Breast epithelium (tissue), 4 donors: ENCODE results near the gene EVA1A. TPM values are rescaled to one million over a fixed set of nuclear protein-coding genes. Genes with fewer than 3 reads are reported as not detected.
"Not testable (repeated sequence)": the region's sequence is repeated elsewhere in the genome, so short reads cannot be mapped to it uniquely, and the experiment has no call there.

Experiments used
- DNase-seq, 2 donors: peaks; one replicate each; pipeline ENCODE4 v3.0.0-alpha.2; 2019; ENCODE audit warnings: low spot score in 2 of 2
- H3K27ac ChIP-seq, 2 donors: fragments of 200-600 bp; sonication (generic) in 1 of 2; one replicate each; pipeline ENCODE4 v1.5.1; 2016 to 2019; ENCODE audit warnings: mild to moderate bottlenecking in 1 of 2
- H3K27me3 ChIP-seq, 2 donors: fragments of 200-600 bp; sonication (generic) in 1 of 2; one replicate each; pipeline versions ENCODE4 v1.5.1 to v1.6.0; 2017 to 2019; ENCODE audit warnings: control low read depth in 1 of 2, mild to moderate bottlenecking in 1 of 2
- H3K36me3 ChIP-seq: fragments of 200-600 bp; one replicate; pipeline ENCODE4 v1.5.1; 2019
- H3K4me1 ChIP-seq, 2 donors: fragments of 200-600 bp; sonication (generic); one replicate each; pipeline ENCODE4 v1.5.1; 2016 to 2019; ENCODE audit warnings: control low read depth in 1 of 2
- H3K4me3 ChIP-seq, 3 donors: fragments of 200-600 bp; sonication (generic); 1 replicate in 2 of 3; 2 replicates in 1 of 3; pipeline ENCODE4 v1.5.1; 2016 to 2019; ENCODE audit warnings: mild to moderate bottlenecking in 3 of 3, moderate library complexity in 2 of 3
- H3K9me3 ChIP-seq, 2 donors: fragments of 200-600 bp; sonication (generic) in 1 of 2; one replicate each; pipeline ENCODE4 v1.5.1; 2016 to 2019; ENCODE audit warnings: control low read depth in 1 of 2
- CTCF ChIP-seq, 3 donors: fragments of 450-650 bp; IDR thresholded peaks; one replicate each; pipeline ENCODE4 v1.5.1; 2016 to 2017; ENCODE audit warnings: antibody characterized with exemption in 3 of 3, mild to moderate bottlenecking in 3 of 3, moderate library complexity in 3 of 3
- POLR2A ChIP-seq: fragments of 450-650 bp; IDR thresholded peaks from one replicate; pipeline ENCODE4 v1.6.1; 2016; ENCODE audit warnings: antibody characterized with exemption, mild to moderate bottlenecking, moderate library complexity
- POLR2AphosphoS5 ChIP-seq, 3 donors: sonication (generic); formaldehyde crosslinking; IDR thresholded peaks; one replicate each; pipeline ENCODE4 v1.6.1; 2017; ENCODE audit warnings: antibody characterized with exemption in 3 of 3
- intact Hi-C: fragments of 100-400 bp; cut with DNase I; formaldehyde crosslinking; loops from one replicate; pipeline ENCODE4 v1.15.1; 2023; ENCODE audit warnings: low total_unique reads
- total RNA-seq, 3 donors: library from RNA; depleted of rRNA; stranded (reverse); fragments of >200 nt; gene quantifications; one replicate each; pipeline ENCODE4 v1.1.0, GENCODE V29; 2016

Gene EVA1A
- total RNA-seq, 3 donors from 2014 or later: 5.2 to 10.4 TPM; not detected in 1

- no peaks in the 10 kb centered on the region for H3K4me1 ChIP-seq
- H3K27ac ChIP-seq: no peak overlapping the region
- H3K36me3 ChIP-seq: no peaks in the 10 kb centered on the region
- TF ChIP-seq CTCF (IDR thresholded peaks at IDR 0.05) (no peak), POLR2A (no peak), POLR2AphosphoS5 (IDR thresholded peaks at IDR 0.05) (no peak)
- intact Hi-C loops: no loop called here
- no peak overlapping the region for H3K4me3 ChIP-seq
- H3K9me3 ChIP-seq: no peaks in the 10 kb centered on the region
- no peak for DNase-seq
- H3K27me3 ChIP-seq: no peaks in the 10 kb centered on the region
These were observed 71.0 kb downstream of the EVA1A start for GRCh38 chr2:75489721-75490120.

- DNase-seq: no peak
- no peak overlapping the region for H3K27ac ChIP-seq
- no peaks in the 10 kb centered on the region for H3K4me1 ChIP-seq
- no peak overlapping the region for H3K4me3 ChIP-seq
- no peaks in the 10 kb centered on the region for H3K9me3 ChIP-seq
- H3K27me3 ChIP-seq: no peaks in the 10 kb centered on the region
- TF ChIP-seq CTCF (IDR thresholded peaks at IDR 0.05): no peak
- no peak for TF ChIP-seq POLR2A
- TF ChIP-seq POLR2AphosphoS5 (IDR thresholded peaks at IDR 0.05): no peak
- no peaks in the 10 kb centered on the region for H3K36me3 ChIP-seq
- intact Hi-C loops: no loop called here
These were observed 72.6 kb downstream of the EVA1A start for GRCh38 chr2:75488157-75488556.

GRCh38 chr2:75486735-75487134 is 74.0 kb downstream of the EVA1A start:
- H3K9me3 ChIP-seq, H3K27ac ChIP-seq, H3K27me3 ChIP-seq, H3K4me1 ChIP-seq, H3K4me3 ChIP-seq, intact Hi-C loops, H3K36me3 ChIP-seq, DNase-seq: not testable (repeated sequence)

GRCh38 chr2:75484840-75485239 is 75.9 kb downstream of the EVA1A start:
- Histone ChIP-seq H3K9me3 (no peaks in the 10 kb centered on the region), H3K36me3 (no peaks in the 10 kb centered on the region), H3K4me1 (no peaks in the 10 kb centered on the region), H3K4me3 (no peak overlapping the region), H3K27ac (no peak overlapping the region), H3K27me3 (no peaks in the 10 kb centered on the region)
- intact Hi-C loops: no loop called here
- no peak for DNase-seq
- no peak for TF ChIP-seq POLR2AphosphoS5 (IDR thresholded peaks at IDR 0.05)
- no peak for TF ChIP-seq POLR2A
- no peak for TF ChIP-seq CTCF (IDR thresholded peaks at IDR 0.05)

GRCh38 chr2:75483878-75484277 is 76.9 kb downstream of the EVA1A start:
- no peaks in the 10 kb centered on the region for H3K36me3 ChIP-seq
- TF ChIP-seq CTCF (IDR thresholded peaks at IDR 0.05): no peak
- TF ChIP-seq POLR2AphosphoS5 (IDR thresholded peaks at IDR 0.05): no peak
- no peak for TF ChIP-seq POLR2A
- intact Hi-C loops: no loop called here

GRCh38 chr2:75482398-75482797 is 78.3 kb downstream of the EVA1A start:
- H3K36me3 ChIP-seq: no peaks in the 10 kb centered on the region
- DNase-seq: no peak
- no peaks in the 10 kb centered on the region for H3K9me3 ChIP-seq
- no peak overlapping the region for H3K4me3 ChIP-seq
- no peak overlapping the region for H3K27ac ChIP-seq
- intact Hi-C loops: no loop called here
- no peaks in the 10 kb centered on the region for H3K4me1 ChIP-seq
- no peaks in the 10 kb centered on the region for H3K27me3 ChIP-seq
- TF ChIP-seq POLR2AphosphoS5 (IDR thresholded peaks at IDR 0.05) (no peak), CTCF (IDR thresholded peaks at IDR 0.05) (no peak), POLR2A (no peak)

More at GRCh38 chr2:75483878-75484277, 76.9 kb downstream of the EVA1A start:
- Histone ChIP-seq H3K9me3 (no peaks in the 10 kb centered on the region), H3K27me3 (no peaks in the 10 kb centered on the region), H3K27ac (no peak overlapping the region), H3K4me1 (no peaks in the 10 kb centered on the region), H3K4me3 (no peak overlapping the region)
- no peak for DNase-seq
